Measurements from ENCODE around the gene VAPA.

GRCh38 chr18:9874728-9875127 is 39.1 kb upstream of the VAPA start:
- TF ChIP-seq CTCF (IDR thresholded peaks at IDR 0.05) (no peak), POLR2A (IDR thresholded peaks at IDR 0.05) (no peak), POLR2AphosphoS5 (IDR thresholded peaks at IDR 0.05) (no peak)

Measured in gastroesophageal sphincter (tissue), 3 donors.